Measurements from ENCODE around the gene RPS3A.

RPS3A gene

GRCh38 chr4:151099976-151100417, 569 bp downstream of the RPS3A start:
- no peak for TF ChIP-seq CTCF (IDR thresholded peaks at IDR 0.05)
- H3K27ac ChIP-seq: peak overlapping the region; percentile 86

- TF ChIP-seq CTCF (IDR thresholded peaks at IDR 0.05) (no peak), ZFX (IDR thresholded peaks at IDR 0.05; ENCODE audit: borderline replicate concordance) (no peak)
Observed at GRCh38 chr4:151100531-151100930, 1.1 kb downstream of the RPS3A start.

GRCh38 chr4:151103758-151104157, 4.3 kb downstream of the RPS3A start:
- H3K27ac ChIP-seq: 0 out of 2 replicates have a peak overlapping the region, but pooled peaks have one; percentile 11
- TF ChIP-seq ZFX (IDR thresholded peaks at IDR 0.05; ENCODE audit: borderline replicate concordance) (no peak), CTCF (IDR thresholded peaks at IDR 0.05) (no peak)

More at GRCh38 chr4:151100531-151100930, 1.1 kb downstream of the RPS3A start:
- H3K27ac ChIP-seq: peak overlapping the region; percentile 86

- H3K27ac ChIP-seq: 0 out of 2 replicates have a peak overlapping the region, but pooled peaks have one; percentile 11
- TF ChIP-seq ZFX (IDR thresholded peaks at IDR 0.05; ENCODE audit: borderline replicate concordance) (no peak), CTCF (IDR thresholded peaks at IDR 0.05) (no peak)
Observed at GRCh38 chr4:151104621-151105020, 5.2 kb downstream of the RPS3A start.

- peak overlapping the region; percentile 34 for H3K27ac ChIP-seq
- no peak for TF ChIP-seq CTCF (IDR thresholded peaks at IDR 0.05)
- no peak for TF ChIP-seq ZFX (IDR thresholded peaks at IDR 0.05; ENCODE audit: borderline replicate concordance)
Observed at GRCh38 chr4:151105454-151106032, 6.1 kb downstream of the RPS3A start.

GRCh38 chr4:151107063-151107462, 7.6 kb downstream of the RPS3A start:
- TF ChIP-seq ZFX (IDR thresholded peaks at IDR 0.05; ENCODE audit: borderline replicate concordance): no peak
- no peak for TF ChIP-seq CTCF (IDR thresholded peaks at IDR 0.05)
- peak overlapping the region; percentile 34 for H3K27ac ChIP-seq

GRCh38 chr4:151110236-151110635, 10.8 kb downstream of the RPS3A start:
- H3K27ac ChIP-seq: no peak overlapping the region
- TF ChIP-seq CTCF (IDR thresholded peaks at IDR 0.05) (no peak), ZFX (IDR thresholded peaks at IDR 0.05; ENCODE audit: borderline replicate concordance) (no peak)
